Neuronal stem cell (in vitro differentiated cells): ENCODE measurements around the gene CNTNAP2.
"Not testable (repeated sequence)": the region's sequence is repeated elsewhere in the genome, so short reads cannot be mapped to it uniquely, and the experiment has no call there.

Experiments used
- DNase-seq: peaks from one replicate; pipeline ENCODE4 v3.0.0-alpha.2; 2013; ENCODE audit warnings: low spot score
- H2AFZ ChIP-seq: one replicate; pipeline ENCODE4 v1.6.1; 2013; ENCODE audit warnings: mild to moderate bottlenecking, low read length, inconsistent platforms
- H2AK5ac ChIP-seq: 2 replicates; pipeline ENCODE4 v1.6.1; 2013; ENCODE audit warnings: low read depth, mild to moderate bottlenecking, inconsistent platforms, low read length, moderate library complexity, mixed read lengths
- H2BK120ac ChIP-seq: 2 replicates; pipeline ENCODE4 v1.6.1; 2013; ENCODE audit warnings: low read depth, mild to moderate bottlenecking, inconsistent platforms, low read length, moderate library complexity, mixed read lengths
- H2BK12ac ChIP-seq: one replicate; pipeline ENCODE4 v1.6.1; 2013; ENCODE audit warnings: low read length, inconsistent platforms
- H2BK15ac ChIP-seq: 2 replicates; pipeline ENCODE4 v1.6.1; 2013; ENCODE audit warnings: mild to moderate bottlenecking, low read length, inconsistent platforms, mixed read lengths
- H2BK5ac ChIP-seq: one replicate; pipeline ENCODE4 v1.6.1; 2013; ENCODE audit warnings: inconsistent platforms, mild to moderate bottlenecking, low read length, moderate library complexity
- H3K14ac ChIP-seq: one replicate; pipeline ENCODE4 v1.6.1; 2013; ENCODE audit warnings: low read length, inconsistent platforms
- H3K18ac ChIP-seq: 2 replicates; pipeline ENCODE4 v1.6.1; 2013; ENCODE audit warnings: low read length, inconsistent platforms
- H3K23ac ChIP-seq: 2 replicates; pipeline ENCODE4 v1.6.1; 2013; ENCODE audit warnings: low read depth, mild to moderate bottlenecking, mixed read lengths, low read length, inconsistent platforms; ENCODE audit not compliant: poor library complexity
- H3K27ac ChIP-seq: replicated peaks from 3 replicates; pipeline ENCODE4 v1.5.1; 2013; ENCODE audit warnings: low read length, inconsistent platforms
- H3K27me3 ChIP-seq, 3 experiments: 2 replicates each; pipeline ENCODE4 v1.6.1; 2013; ENCODE audit warnings: low read length in 3 of 3, mild to moderate bottlenecking in 2 of 3, inconsistent platforms in 1 of 3, low read depth in 1 of 3, mixed read lengths in 1 of 3, moderate library complexity in 1 of 3; ENCODE audit not compliant: control insufficient read depth in 3 of 3, insufficient read depth in 3 of 3
- H3K36me3 ChIP-seq, 2 donors: replicated peaks in 1 of 2; 2 replicates each; pipeline ENCODE4 v1.6.1; 2013; ENCODE audit warnings: low read length in 2 of 2; ENCODE audit not compliant: control insufficient read depth in 2 of 2, insufficient read depth in 2 of 2
- H3K4ac ChIP-seq: 2 replicates; pipeline ENCODE4 v1.6.1; 2013; ENCODE audit warnings: inconsistent platforms, mild to moderate bottlenecking, low read length, moderate library complexity
- H3K4me1 ChIP-seq, 2 donors: 1 replicate in 1 of 2; 2 replicates in 1 of 2; pipeline ENCODE4 v1.6.1; 2013; ENCODE audit warnings: low read length in 2 of 2, low read depth in 1 of 2; ENCODE audit not compliant: control insufficient read depth in 2 of 2, insufficient read depth in 1 of 2
- H3K4me2 ChIP-seq: one replicate; pipeline ENCODE4 v1.6.1; 2013; ENCODE audit warnings: mild to moderate bottlenecking, low read length, inconsistent platforms; ENCODE audit not compliant: insufficient read depth, poor library complexity, severe bottlenecking
- H3K4me3 ChIP-seq, 2 donors: 2 replicates each; pipeline ENCODE4 v1.5.1; 2013; ENCODE audit warnings: low read length in 2 of 2, mild to moderate bottlenecking in 2 of 2, inconsistent platforms in 1 of 2, moderate library complexity in 1 of 2
- H3K79me1 ChIP-seq: one replicate; pipeline ENCODE4 v1.6.1; 2013; ENCODE audit warnings: low read depth, mild to moderate bottlenecking, inconsistent platforms, low read length, moderate library complexity
- H3K9ac ChIP-seq: one replicate; pipeline ENCODE4 v1.6.1; 2013; ENCODE audit warnings: mild to moderate bottlenecking, low read depth, low read length, inconsistent platforms; ENCODE audit not compliant: poor library complexity
- H3K9me3 ChIP-seq, 2 donors: replicated peaks in 1 of 2; 2 replicates each; pipeline versions ENCODE3 to v1.6.1; 2013; ENCODE audit warnings: low read length in 2 of 2, mild to moderate bottlenecking in 2 of 2, inconsistent platforms in 1 of 2, low read depth in 1 of 2, mixed read lengths in 1 of 2, moderate library complexity in 1 of 2; ENCODE audit not compliant: control insufficient read depth in 2 of 2, insufficient read depth in 1 of 2
- H4K8ac ChIP-seq: one replicate; pipeline ENCODE4 v1.6.1; 2013; ENCODE audit warnings: low read depth, mild to moderate bottlenecking, inconsistent platforms, low read length, moderate library complexity
- H4K91ac ChIP-seq: one replicate; pipeline ENCODE4 v1.6.1; 2013; ENCODE audit warnings: low read length, low read depth, mild to moderate bottlenecking, inconsistent platforms; ENCODE audit not compliant: poor library complexity
- WGBS, 2 donors: extraction: QIAGEN DNeasy Blood & Tissue Kit; methylation state at CpG; one replicate each; pipeline ENCODE4 v1.1.7; 2013; ENCODE audit warnings: missing lambda C conversion rate in 2 of 2, mixed read lengths in 1 of 2; ENCODE audit not compliant: insufficient read length in 2 of 2, insufficient replicate concordance in 1 of 2; ENCODE audit errors: extremely low coverage in 2 of 2; 5-methylcytosine and 5-hydroxymethylcytosine counted together

The CNTNAP2 gene

GRCh38 chr7:148430690-148431089 lies 2314.1 kb downstream of the CNTNAP2 start:
- DNase-seq, H3K27me3 ChIP-seq, H2AFZ ChIP-seq, H3K23ac ChIP-seq, H3K36me3 ChIP-seq, H3K4me1 ChIP-seq, H3K4me2 ChIP-seq, H3K79me1 ChIP-seq, H2BK5ac ChIP-seq, H3K18ac ChIP-seq, H3K14ac ChIP-seq, H4K8ac ChIP-seq, H3K9ac ChIP-seq, H3K4ac ChIP-seq, H2AK5ac ChIP-seq, H2BK15ac ChIP-seq, H3K27ac ChIP-seq, H3K4me3 ChIP-seq, H4K91ac ChIP-seq, H2BK120ac ChIP-seq, H2BK12ac ChIP-seq, H3K9me3 ChIP-seq: not testable (repeated sequence)
- no CpG with 5 or more reads among the region's 3 CpGs for WGBS, 2 donors

GRCh38 chr7:148433521-148434180 lies 2317.1 kb downstream of the CNTNAP2 start:
- Histone ChIP-seq H2BK15ac (no peak overlapping the region), H3K27ac (no peak overlapping the region), H3K36me3 (no peaks in the 10 kb centered on the region), H3K4me2 (no peak overlapping the region), H3K18ac (no peak overlapping the region), H3K4me1 (no peaks in the 10 kb centered on the region), H3K9ac (no peak overlapping the region), H2BK120ac (no peak overlapping the region), H2AFZ (no peak overlapping the region), H2AK5ac (no peak overlapping the region), H3K79me1 (no peaks in the 10 kb centered on the region), H3K23ac (no peak overlapping the region), H4K91ac (no peak overlapping the region), H3K4ac (no peak overlapping the region), H3K27me3 (no peaks in the 10 kb centered on the region), H3K14ac (no peak overlapping the region), H2BK5ac (no peak overlapping the region), H3K9me3 (peaks cover 2 to 5% of the 10 kb centered on the region in 2 donors), H3K4me3 (no peak overlapping the region), H2BK12ac (no peak overlapping the region), H4K8ac (no peak overlapping the region)
- DNase-seq = no peak
- no CpG with 5 or more reads among the region's 3 CpGs for WGBS, 2 donors

GRCh38 chr7:148434181-148434757 lies 2317.7 kb downstream of the CNTNAP2 start:
- H3K27ac ChIP-seq = no peak overlapping the region
- no peak overlapping the region for H3K4me2 ChIP-seq
- H2BK12ac ChIP-seq = no peak overlapping the region

DNA sequence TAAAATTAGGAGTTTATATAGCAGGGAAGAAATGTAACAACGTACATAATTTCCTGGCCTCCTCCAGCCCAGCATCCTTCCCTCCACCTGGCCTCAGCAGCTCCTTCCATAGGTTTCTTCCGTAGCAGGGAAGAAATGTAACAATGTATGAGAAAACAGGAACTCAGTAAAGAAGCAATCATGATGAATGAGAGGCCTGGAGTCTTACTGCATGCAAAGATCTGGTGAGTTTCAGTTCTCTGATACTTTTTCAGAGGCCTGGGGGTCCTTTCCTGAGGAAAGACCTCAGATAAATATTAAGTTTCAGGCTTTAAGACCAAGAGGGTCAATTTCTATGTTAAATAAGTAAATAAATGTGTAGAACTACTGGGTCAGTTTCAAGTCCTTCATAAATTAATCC lies 2318.3 kb downstream of the CNTNAP2 start:
- Histone ChIP-seq H3K9ac (no peak overlapping the region), H3K18ac (no peak overlapping the region), H4K8ac (no peak overlapping the region), H3K9me3 (peaks cover 2 to 5% of the 10 kb centered on the region in 2 donors), H2BK120ac (no peak overlapping the region), H3K23ac (no peak overlapping the region), H2BK5ac (no peak overlapping the region), H3K4me3 (no peak overlapping the region), H3K79me1 (no peaks in the 10 kb centered on the region), H3K36me3 (no peaks in the 10 kb centered on the region), H3K27ac (no peak overlapping the region), H2AK5ac (no peak overlapping the region), H3K4ac (no peak overlapping the region), H3K14ac (no peak overlapping the region), H4K91ac (no peak overlapping the region), H3K4me1 (no peaks in the 10 kb centered on the region), H3K4me2 (no peak overlapping the region), H2BK15ac (no peak overlapping the region), H3K27me3 (no peaks in the 10 kb centered on the region), H2BK12ac (no peak overlapping the region), H2AFZ (no peak overlapping the region)
- WGBS, 2 donors = no CpG with 5 or more reads among the region's 2 CpGs
- no peak for DNase-seq

More at GRCh38 chr7:148434181-148434757, 2317.7 kb downstream of the CNTNAP2 start:
- no peak overlapping the region for H4K91ac ChIP-seq
- H3K4ac ChIP-seq = no peak overlapping the region
- no peak overlapping the region for H2AFZ ChIP-seq
- no peak overlapping the region for H3K14ac ChIP-seq
- H4K8ac ChIP-seq = no peak overlapping the region
- no peak overlapping the region for H2BK120ac ChIP-seq
- H3K18ac ChIP-seq = no peak overlapping the region
- no peak overlapping the region for H2BK15ac ChIP-seq
- H3K27me3 ChIP-seq = no peaks in the 10 kb centered on the region
- WGBS, 2 donors = no CpG with 5 or more reads among the region's 13 CpGs
- H3K23ac ChIP-seq = no peak overlapping the region
- H3K36me3 ChIP-seq = no peaks in the 10 kb centered on the region
- DNase-seq = no peak
- H3K4me1 ChIP-seq = no peaks in the 10 kb centered on the region
- peaks cover 2 to 5% of the 10 kb centered on the region in 2 donors for H3K9me3 ChIP-seq
- H3K79me1 ChIP-seq = no peaks in the 10 kb centered on the region
- H3K4me3 ChIP-seq = no peak overlapping the region
- no peak overlapping the region for H2AK5ac ChIP-seq
- no peak overlapping the region for H3K9ac ChIP-seq
- H2BK5ac ChIP-seq = no peak overlapping the region
